ENCODE measurements around the gene TRAPPC8. TPM values are rescaled to one million over a fixed set of nuclear protein-coding genes. Genes with fewer than 3 reads are reported as not detected.

TRAPPC8 gene
- total RNA-seq, 1 experiment from 2014 or later: 30.4 TPM

DNA sequence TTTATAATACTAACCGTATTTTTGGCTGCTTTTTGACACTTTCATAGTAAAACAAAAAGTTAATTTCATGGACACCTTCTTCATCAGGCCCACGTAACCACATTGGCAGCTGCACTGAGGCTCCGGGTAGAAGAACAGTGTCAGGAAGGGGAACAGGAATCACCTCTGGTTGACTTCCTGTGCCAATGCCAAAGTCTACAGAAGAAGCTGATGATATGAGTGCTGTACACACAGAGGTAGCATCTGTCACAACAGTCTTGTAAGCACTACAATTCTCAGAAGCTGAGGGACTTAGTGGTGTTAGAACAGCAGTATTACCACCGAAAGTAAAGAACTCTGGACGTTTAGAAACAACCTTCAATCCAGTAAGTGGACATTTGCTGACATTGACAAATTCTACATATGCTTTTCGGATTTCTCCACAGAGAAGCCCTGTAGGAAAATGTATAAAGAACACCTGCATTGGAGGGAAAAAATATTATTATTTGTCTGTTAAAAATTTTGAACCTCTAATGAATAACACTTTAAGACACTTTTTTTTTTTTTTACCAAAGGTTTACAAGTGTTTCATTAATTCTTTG, 85.3 kb downstream of the TRAPPC8 start:
- H4K20me1 ChIP-seq (ENCODE audit: insufficient read depth): no peaks in the 10 kb centered on the region
- H3K36me3 ChIP-seq (ENCODE audit: control insufficient read depth in 1 of 2, insufficient read depth in 2 of 2, low read length in 2 of 2): peaks cover 4 to 24% of the 10 kb centered on the region in 2 experiments; a peak in 3 of 4 replicates
- H3K4me3 ChIP-seq (replicated peaks in 1 of 2; ENCODE audit: low read depth in 1 of 2, low read length in 2 of 2): no peak overlapping the region
- ChIA-PET POLR2A (no interaction called here), RAD21 (ENCODE audit: low non-redundant PET in 1 of 2, low total read pairs in 2 of 2, uncharacterized antibody in 2 of 2, unreplicated experiment in 2 of 2) (no interaction called here), CTCF (no interaction called here)
- no peaks in the 10 kb centered on the region for H3K79me2 ChIP-seq (ENCODE audit: insufficient read depth, low read length)
- no TSS peak for BruUV-seq (replicated peaks)
- intact Hi-C loops (cut with micrococcal nuclease): no loop called here
- no peak overlapping the region for H3K4me2 ChIP-seq (ENCODE audit: low read length)
- H3K27me3 ChIP-seq (ENCODE audit: insufficient read depth, low read length): no peaks in the 10 kb centered on the region
- TF ChIP-seq ZFX (IDR thresholded peaks at IDR 0.05): no peak
- TF ChIP-seq, protein P1, sequence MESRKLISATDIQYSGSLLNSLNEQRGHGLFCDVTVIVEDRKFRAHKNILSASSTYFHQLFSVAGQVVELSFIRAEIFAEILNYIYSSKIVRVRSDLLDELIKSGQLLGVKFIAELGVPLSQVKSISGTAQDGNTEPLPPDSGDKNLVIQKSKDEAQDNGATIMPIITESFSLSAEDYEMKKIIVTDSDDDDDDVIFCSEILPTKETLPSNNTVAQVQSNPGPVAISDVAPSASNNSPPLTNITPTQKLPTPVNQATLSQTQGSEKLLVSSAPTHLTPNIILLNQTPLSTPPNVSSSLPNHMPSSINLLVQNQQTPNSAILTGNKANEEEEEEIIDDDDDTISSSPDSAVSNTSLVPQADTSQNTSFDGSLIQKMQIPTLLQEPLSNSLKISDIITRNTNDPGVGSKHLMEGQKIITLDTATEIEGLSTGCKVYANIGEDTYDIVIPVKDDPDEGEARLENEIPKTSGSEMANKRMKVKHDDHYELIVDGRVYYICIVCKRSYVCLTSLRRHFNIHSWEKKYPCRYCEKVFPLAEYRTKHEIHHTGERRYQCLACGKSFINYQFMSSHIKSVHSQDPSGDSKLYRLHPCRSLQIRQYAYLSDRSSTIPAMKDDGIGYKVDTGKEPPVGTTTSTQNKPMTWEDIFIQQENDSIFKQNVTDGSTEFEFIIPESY (IDR thresholded peaks at IDR 0.05; ENCODE audit: extremely low read depth, insufficient replicate concordance, low read length): no peak
- TF ChIP-seq EZH2phosphoT487 (IDR thresholded peaks at IDR 0.05; ENCODE audit: borderline replicate concordance): no peak
- no peak for TF ChIP-seq EGR1 (IDR thresholded peaks at IDR 0.05; ENCODE audit: low read depth)
- TF ChIP-seq SIN3A (IDR thresholded peaks at IDR 0.05; ENCODE audit: low read depth): no peak
- TF ChIP-seq EZH2 (IDR thresholded peaks at IDR 0.05): no peak
- TF ChIP-seq, protein P2, sequence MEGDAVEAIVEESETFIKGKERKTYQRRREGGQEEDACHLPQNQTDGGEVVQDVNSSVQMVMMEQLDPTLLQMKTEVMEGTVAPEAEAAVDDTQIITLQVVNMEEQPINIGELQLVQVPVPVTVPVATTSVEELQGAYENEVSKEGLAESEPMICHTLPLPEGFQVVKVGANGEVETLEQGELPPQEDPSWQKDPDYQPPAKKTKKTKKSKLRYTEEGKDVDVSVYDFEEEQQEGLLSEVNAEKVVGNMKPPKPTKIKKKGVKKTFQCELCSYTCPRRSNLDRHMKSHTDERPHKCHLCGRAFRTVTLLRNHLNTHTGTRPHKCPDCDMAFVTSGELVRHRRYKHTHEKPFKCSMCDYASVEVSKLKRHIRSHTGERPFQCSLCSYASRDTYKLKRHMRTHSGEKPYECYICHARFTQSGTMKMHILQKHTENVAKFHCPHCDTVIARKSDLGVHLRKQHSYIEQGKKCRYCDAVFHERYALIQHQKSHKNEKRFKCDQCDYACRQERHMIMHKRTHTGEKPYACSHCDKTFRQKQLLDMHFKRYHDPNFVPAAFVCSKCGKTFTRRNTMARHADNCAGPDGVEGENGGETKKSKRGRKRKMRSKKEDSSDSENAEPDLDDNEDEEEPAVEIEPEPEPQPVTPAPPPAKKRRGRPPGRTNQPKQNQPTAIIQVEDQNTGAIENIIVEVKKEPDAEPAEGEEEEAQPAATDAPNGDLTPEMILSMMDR (IDR thresholded peaks at IDR 0.05 in 2 of 3, conservative IDR thresholded peaks at IDR 0.05 in 1 of 3; ENCODE audit: borderline replicate concordance in 1 of 3, insufficient read depth in 1 of 3, low read depth in 2 of 3, low read length in 2 of 3): no peak
- TF ChIP-seq ELF1 (IDR thresholded peaks at IDR 0.05; ENCODE audit: borderline replicate concordance, low read depth): no peak
- TF ChIP-seq POLR2A (IDR thresholded peaks at IDR 0.05; ENCODE audit: borderline replicate concordance, extremely low read depth, insufficient read depth, insufficient read length): no peak
- TF ChIP-seq RAD21 (IDR thresholded peaks at IDR 0.05; ENCODE audit: low read depth): no peak
- TF ChIP-seq, protein P3, sequence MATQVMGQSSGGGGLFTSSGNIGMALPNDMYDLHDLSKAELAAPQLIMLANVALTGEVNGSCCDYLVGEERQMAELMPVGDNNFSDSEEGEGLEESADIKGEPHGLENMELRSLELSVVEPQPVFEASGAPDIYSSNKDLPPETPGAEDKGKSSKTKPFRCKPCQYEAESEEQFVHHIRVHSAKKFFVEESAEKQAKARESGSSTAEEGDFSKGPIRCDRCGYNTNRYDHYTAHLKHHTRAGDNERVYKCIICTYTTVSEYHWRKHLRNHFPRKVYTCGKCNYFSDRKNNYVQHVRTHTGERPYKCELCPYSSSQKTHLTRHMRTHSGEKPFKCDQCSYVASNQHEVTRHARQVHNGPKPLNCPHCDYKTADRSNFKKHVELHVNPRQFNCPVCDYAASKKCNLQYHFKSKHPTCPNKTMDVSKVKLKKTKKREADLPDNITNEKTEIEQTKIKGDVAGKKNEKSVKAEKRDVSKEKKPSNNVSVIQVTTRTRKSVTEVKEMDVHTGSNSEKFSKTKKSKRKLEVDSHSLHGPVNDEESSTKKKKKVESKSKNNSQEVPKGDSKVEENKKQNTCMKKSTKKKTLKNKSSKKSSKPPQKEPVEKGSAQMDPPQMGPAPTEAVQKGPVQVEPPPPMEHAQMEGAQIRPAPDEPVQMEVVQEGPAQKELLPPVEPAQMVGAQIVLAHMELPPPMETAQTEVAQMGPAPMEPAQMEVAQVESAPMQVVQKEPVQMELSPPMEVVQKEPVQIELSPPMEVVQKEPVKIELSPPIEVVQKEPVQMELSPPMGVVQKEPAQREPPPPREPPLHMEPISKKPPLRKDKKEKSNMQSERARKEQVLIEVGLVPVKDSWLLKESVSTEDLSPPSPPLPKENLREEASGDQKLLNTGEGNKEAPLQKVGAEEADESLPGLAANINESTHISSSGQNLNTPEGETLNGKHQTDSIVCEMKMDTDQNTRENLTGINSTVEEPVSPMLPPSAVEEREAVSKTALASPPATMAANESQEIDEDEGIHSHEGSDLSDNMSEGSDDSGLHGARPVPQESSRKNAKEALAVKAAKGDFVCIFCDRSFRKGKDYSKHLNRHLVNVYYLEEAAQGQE (IDR thresholded peaks at IDR 0.05; ENCODE audit: low read depth): no peak
- no peak for TF ChIP-seq SRF (IDR thresholded peaks at IDR 0.05; ENCODE audit: low read depth)
- no peak overlapping the region for H3K27ac ChIP-seq (ENCODE audit: low read depth, low read length)
- no peaks in the 10 kb centered on the region for H3K9me2 ChIP-seq (ENCODE audit: insufficient read depth)
- no peak overlapping the region for H2AFZ ChIP-seq (ENCODE audit: low read depth, low read length, poor library complexity, severe bottlenecking)
- H3K4me1 ChIP-seq (ENCODE audit: control insufficient read depth in 1 of 2, insufficient read depth in 2 of 2, low read length in 2 of 2): no peaks in the 10 kb centered on the region
- DNase-seq (ENCODE audit: low read depth, low spot score): no peak
- H3K9me3 ChIP-seq (ENCODE audit: control insufficient read depth in 1 of 2, insufficient read depth in 1 of 2, low read depth in 1 of 2, low read length in 2 of 2): no peaks in the 10 kb centered on the region
- no peak for ATAC-seq
- no peak overlapping the region for H3K9ac ChIP-seq (ENCODE audit: low read length)
